ENCODE data around the gene EMX1.

EMX1 gene

GRCh38 chr2:72942881-72943418 lies 25.6 kb downstream of the EMX1 start:
- DNase-seq (ENCODE audit: low read depth in 2 of 2), result no peak

- no peak for DNase-seq (ENCODE audit: low read depth in 2 of 2)
Observed at GRCh38 chr2:72943540-72944395, 26.4 kb downstream of the EMX1 start.

DNA sequence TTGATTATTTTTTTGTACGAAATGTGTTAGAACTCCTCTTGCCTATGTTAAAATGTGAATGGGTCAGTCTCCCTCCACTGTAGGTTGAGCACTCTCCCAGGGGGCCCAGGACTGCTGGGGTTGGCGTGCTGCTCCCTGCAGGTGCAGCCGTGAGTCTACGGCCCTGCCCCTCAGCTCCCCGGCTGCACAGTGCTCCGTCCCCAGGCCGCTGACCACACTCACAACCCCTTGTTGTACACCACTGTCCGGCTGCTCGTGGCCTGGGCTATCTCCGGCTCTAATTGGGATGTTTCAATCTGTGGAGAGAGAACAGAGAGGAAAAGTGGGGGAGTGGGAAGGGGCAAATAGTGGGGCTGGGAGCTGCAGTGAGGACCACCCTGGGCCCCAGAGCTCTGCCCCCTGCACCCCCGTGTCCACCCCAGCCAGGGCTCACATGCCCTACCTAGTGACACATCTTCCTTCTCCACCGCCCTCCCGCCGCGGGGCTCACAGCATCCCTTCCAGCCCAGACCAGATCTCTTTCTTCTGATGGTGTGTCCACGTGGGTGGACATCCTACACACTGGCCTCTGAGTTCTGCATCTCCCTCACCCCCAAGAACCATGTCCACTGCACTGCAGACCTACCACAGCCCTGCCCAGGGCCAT lies 27.6 kb downstream of the EMX1 start:
- DNase-seq (ENCODE audit: low read depth in 2 of 2), result no peak

- DNase-seq (ENCODE audit: low read depth in 2 of 2), result no peak
Observed at GRCh38 chr2:72945450-72946019, 28.2 kb downstream of the EMX1 start.

DNA sequence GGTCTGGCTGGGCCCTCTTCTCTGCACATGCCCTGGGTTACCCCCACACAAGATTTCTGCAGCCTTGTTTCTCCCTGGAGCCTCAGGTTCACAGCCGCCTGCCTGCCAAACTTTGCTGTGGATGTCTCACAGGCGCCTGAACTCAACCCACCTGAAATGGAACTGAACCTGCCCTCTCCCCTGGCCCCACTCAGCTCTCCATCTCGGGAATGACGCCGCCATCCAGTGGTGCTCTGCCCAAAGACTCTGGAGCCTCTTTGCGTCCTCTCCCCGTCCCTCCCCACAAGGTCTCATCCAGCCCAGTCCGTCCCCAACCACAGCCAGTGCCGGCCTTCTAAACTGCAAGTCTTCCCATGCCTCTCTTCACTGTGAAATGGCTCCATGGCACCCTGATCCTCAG lies 29.1 kb downstream of the EMX1 start:
- DNase-seq (ENCODE audit: low read depth in 2 of 2), result no peak

GRCh38 chr2:72947952-72948830 lies 30.9 kb downstream of the EMX1 start:
- DNase-seq (ENCODE audit: low read depth in 2 of 2), result no peak

- no peak for DNase-seq (ENCODE audit: low read depth in 2 of 2)
Observed at GRCh38 chr2:72949045-72949444, 31.7 kb downstream of the EMX1 start.

GRCh38 chr2:72949642-72950041 lies 32.3 kb downstream of the EMX1 start:
- no peak for DNase-seq (ENCODE audit: low read depth in 2 of 2)

DNA sequence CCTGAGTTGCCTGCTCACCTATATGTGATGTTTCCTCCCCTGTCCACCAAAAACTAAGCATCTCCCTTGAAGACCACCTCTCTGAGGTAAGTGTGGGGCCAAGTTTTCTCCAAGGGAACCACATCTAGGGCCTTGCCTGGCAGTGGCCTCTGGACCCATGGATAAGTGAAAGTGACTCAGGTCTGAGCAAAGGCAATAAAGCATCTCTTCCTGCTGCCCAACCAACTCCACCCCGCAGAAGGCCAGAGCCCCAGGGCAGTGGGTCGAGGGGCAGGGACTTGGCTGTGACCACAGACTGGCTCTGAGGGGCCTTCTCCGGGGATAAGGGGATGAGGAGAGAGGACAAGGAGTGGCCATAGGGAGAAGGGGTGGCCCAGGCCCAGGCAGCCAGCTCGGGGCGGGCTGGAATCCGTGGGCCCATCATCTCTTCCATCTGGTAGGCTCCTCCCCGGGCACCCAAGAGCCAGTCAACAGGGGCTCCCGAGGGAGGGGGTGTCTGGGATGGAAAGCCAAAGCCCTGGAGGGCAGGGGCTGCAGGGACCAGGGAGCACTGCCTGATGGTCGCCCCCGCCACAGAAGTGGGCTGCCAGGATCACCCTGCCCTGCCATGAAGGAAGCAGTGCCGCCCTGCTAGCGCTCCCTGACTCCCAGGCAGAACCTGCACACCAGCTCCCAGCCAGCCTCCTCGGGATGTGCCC lies 33.4 kb downstream of the EMX1 start:
- DNase-seq (ENCODE audit: low read depth in 2 of 2), result no peak

- DNase-seq (ENCODE audit: low read depth in 2 of 2), result no peak
Observed at GRCh38 chr2:72951303-72952095, 34.2 kb downstream of the EMX1 start.

GRCh38 chr2:72952110-72952823 lies 34.9 kb downstream of the EMX1 start:
- DNase-seq (ENCODE audit: low read depth in 2 of 2), result no peak

DNA sequence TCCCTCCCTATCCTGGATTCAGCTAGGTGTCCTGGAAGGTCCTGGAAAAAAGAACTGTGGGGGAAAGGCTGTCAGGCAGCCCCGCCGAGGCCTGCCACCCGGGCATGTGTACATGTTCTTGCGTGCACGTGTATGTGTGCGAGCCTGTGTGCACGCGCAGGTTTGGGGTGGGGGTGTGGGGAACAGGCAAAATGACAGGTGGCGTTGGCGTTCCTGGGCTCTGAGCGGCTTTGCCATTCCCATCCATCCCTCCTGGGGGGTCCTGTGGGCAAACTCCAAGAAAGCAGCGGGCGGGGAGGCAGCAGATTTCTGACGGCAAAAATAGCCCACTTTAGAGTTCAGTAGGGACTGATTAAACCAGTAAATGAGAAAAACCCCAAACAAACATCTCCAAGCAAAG lies 35.6 kb downstream of the EMX1 start:
- no peak for DNase-seq (ENCODE audit: low read depth in 2 of 2)

GRCh38 chr2:72953528-72953927 lies 36.2 kb downstream of the EMX1 start:
- no peak for DNase-seq (ENCODE audit: low read depth in 2 of 2)

DNA sequence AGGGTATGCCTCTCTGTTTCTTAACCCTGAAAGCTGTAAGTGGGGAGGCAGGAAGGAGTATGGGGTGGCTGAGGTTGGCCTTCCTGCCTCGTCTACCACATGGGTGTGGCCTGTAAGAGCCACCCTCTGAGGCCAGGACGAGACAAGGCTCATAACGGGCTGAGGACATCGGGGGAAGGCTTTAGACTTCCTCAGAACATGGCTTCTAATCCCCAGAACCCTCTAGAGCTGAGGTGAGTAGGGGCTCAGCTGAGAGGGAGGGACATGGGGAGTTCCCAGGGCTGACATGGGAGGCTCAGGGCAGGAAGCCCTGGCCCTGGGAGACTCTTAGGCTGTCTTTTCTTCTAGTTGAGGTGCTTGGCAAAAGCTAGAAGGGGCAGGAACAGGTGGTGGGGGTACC lies 36.7 kb downstream of the EMX1 start:
- DNase-seq (ENCODE audit: low read depth in 2 of 2), result no peak

DNA sequence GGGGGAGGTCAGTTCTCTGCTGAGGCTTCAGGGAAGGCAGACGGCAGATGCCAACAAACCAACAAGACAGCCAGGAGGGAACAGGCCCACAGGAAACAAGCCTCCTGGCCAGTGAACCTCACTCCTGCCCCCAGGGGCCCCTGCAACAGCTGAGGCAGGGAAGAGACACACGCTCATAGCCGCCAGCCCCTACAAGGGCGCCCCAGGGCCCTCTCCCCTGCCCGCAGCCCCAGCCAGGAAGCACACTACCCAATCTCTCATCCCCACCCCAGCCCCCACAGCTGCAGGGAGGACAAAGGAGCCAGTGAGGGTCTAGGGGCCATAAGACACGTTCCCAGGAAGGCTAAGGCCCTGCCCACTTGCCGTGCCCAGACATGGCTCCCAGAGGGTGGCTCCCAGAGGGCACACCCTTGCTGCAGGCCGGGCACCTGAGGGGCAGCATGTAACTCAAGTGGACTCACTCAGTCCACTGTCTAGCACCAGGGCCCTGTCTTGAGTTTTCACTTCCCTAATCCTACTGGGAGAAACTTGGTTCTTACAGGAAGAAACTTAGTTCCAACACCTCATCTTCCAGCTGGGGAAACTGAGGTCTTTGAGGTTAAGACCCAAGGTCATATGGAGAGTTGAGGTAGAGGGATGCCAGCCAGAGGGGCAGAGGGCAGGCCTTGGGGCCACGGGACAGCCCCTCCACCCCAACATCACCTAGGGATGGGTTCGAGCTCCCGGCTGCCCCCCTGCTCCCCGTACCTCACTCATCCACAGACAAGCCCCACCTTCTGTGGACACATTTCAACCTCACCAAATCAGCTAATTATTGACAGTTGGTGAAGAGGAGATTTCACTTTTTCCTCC lies 37.3 kb downstream of the EMX1 start:
- no peak for DNase-seq (ENCODE audit: low read depth in 2 of 2)

DNA sequence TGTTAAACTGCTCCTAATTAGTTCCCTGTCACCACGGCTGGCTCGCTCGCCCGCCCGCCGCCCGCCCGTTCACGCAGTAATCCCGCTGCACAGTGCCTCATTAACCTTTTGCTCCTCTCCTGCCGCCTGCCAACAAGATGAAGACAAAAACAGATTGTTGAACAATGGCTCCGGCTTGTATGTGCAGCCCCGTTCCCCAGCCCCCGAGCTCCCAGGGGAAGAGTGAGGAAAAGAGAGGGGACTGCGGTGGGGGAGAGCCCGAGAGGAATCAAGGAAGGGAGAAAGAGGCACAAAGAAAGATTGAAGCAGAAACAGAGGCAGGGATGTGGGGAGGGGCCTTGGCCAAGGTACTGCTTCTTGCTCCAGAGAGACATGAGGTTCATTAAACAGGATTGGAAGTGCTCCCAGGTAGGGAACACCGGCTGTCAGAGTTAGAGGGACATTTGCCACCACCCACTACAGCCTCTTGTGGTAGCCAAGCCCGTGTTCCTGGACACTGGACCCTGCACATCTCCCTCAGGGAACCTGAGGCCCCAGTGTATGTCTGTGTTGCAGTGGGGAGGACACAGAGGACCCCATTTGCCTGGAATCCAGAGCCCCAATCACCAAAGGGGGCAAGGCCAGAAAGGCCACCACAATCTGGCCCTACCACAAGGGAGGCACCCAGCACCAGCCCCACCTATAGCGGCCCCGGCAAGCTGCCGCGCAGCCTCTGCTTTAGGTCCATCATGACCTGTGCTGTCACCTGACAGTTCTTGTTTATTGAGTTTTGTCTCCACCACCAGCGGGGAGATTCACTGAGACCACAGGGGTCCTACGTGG lies 38.1 kb downstream of the EMX1 start:
- DNase-seq (ENCODE audit: low read depth in 2 of 2), result no peak

DNA sequence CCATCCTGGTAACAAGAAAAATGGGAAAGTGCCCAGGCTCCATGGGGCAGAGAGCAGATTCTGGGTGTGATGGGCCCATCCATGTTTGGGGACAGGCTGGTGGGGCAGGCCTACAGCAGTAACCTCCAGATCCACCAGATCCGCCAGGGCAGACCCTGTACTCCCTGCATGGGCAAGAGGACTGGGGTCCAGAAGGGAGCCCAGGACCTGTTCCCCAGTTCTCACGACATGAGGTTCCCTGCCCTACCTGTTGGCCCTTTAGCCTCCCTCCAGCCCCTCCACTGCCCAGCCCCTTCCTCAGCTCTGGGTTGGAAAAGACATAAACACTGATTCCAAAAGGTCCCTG lies 38.7 kb downstream of the EMX1 start:
- DNase-seq (ENCODE audit: low read depth in 2 of 2), result no peak

GRCh38 chr2:72956936-72957335 lies 39.6 kb downstream of the EMX1 start:
- DNase-seq (ENCODE audit: low read depth in 2 of 2), result no peak
